Kidney capillary endothelial cell (primary cell): Measurements from ENCODE around the gene TRABD2B.
A peak's percentile ranks its signal among the peaks of the same experiment; 100 is the strongest.

Source experiments
- DNase-seq: peaks from one replicate; pipeline ENCODE4 v3.0.0-alpha.2; 2018; ENCODE audit warnings: low spot score

Gene TRABD2B

DNA sequence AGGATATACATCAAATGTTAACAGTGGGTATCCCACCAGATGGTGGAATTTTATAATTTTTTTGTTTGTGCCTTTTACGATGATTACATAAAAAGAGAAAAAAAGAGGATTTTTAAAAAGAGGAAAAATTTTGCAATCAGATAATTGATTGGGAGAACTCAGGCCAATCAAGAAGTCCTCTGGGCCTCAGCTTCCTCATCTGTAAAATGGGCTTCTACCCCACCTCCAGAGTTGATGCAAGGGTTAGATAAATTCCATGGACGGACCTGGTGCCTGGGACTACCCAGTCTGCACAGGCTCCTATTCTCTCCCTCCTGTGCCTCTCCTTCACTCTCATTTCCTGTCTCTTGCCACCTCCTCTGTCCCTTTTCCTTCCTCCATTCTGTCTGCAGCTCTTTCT, 88.9 kb downstream of the TRABD2B start:
- DNase-seq, result no peak

DNA sequence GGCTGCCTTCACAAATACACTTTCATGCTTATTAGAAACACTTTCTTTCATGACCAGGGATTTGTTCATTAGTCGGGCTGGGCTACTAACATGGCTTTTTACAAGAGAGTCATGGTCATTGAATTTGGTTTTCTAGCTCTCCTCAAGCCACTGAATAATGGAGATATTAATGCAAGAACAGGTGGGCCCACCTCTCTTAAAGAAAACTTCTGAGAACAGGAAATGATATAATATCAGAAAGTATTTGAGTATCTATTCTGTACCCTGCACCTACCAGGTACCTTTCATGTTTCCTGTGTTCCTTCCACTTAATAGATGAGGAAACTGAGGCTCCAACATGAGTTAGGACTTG, 90.0 kb downstream of the TRABD2B start:
- DNase-seq, result no peak

DNA sequence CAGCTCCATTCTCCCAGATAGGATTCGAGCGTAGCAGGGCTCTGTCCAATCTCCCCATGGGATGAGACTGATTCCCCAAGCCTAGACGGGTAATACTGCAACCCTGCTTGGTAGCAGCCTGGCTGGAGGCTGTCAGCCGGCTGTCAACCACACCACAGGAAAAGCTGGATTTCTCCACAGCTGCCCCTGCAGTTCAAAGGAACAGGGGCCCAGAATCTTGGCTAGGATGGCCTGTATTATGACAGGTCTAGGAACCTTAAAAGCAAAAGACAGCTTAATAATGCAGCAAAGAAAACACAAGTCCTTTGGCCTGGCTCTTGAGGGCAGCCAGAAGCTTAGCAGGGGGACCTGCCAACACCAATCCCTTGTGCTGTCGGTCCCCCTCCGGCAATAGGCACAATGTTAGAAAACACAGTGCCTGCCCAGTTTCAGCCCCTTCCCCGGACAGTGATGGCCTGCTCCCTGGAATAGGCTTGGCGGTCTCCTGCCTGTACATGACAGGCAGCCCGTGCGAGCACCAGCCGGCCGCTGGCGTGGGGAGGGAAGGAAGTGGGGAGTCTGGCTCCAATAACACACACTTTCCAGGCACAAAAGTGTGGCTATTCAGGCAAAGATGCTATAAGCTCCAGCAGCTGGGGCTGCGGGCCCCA, 90.5 kb downstream of the TRABD2B start:
- DNase-seq, result no peak

DNA sequence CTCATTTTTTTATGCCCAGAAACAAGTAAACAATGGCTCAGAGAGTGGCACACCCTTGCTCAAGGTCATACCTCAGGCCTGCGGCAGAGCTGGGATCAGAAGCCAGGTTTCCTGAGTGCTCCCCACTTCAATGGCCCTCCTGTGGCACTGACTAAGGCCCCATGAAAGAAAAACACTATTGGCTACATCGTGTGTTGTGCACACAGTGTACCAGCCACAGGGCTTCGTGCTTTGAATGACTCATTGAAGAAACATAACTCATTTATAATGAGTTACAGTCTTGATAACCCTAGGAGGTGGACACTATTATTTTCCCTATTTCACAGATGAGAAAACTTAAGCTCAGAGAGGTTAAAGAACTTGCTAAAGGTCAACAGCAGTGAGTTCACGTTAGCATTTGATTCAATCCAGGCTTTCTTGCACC, 91.2 kb downstream of the TRABD2B start:
- peak; percentile 30 for DNase-seq

DNA sequence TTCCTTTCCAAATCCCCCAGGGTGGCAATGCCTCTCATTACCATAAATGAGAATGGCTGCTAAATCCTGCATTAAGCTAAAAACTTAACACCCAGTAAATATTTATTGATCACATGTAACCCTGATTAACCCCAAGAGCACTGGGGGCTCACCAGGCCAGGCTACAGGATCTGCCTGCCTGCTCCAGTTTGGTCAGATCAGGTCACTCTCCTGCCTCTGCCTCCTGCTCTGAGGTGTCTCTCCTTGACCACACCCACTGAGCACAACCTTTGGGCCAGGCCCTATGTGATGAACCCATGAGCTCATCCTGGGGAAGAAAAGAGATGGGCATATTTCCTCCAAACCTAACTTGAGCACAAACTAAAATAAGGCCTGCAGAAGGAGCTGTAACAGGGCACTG, 93.5 kb downstream of the TRABD2B start:
- DNase-seq, result no peak

DNA sequence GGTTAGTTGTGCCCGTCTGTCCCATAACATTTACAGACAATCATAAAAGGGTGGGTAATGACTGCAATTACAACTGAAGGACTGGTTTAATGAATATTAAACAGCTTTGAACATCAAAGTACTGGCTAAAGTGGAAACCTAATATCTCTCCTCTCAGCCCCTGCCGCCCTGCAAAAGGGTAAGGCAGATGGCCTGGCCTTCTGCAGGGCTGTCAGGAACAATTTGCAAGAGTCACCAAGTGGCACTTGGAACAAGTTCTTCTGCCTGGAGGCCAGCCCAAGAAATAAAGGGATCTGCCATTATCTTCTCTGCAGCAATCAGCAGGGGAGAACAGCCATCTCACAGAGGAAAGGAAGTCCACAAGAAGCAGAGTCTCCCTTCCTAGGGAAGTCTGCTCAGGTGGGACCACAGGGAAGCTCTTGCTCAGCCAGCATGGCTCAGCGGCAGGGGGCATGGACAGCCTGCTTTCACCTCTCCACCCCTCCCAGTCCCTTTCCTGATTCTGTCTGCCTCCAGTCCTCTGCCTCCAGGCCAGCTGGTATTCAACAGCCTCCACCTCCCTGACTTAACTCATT, 96.1 kb downstream of the TRABD2B start:
- no peak for DNase-seq

DNA sequence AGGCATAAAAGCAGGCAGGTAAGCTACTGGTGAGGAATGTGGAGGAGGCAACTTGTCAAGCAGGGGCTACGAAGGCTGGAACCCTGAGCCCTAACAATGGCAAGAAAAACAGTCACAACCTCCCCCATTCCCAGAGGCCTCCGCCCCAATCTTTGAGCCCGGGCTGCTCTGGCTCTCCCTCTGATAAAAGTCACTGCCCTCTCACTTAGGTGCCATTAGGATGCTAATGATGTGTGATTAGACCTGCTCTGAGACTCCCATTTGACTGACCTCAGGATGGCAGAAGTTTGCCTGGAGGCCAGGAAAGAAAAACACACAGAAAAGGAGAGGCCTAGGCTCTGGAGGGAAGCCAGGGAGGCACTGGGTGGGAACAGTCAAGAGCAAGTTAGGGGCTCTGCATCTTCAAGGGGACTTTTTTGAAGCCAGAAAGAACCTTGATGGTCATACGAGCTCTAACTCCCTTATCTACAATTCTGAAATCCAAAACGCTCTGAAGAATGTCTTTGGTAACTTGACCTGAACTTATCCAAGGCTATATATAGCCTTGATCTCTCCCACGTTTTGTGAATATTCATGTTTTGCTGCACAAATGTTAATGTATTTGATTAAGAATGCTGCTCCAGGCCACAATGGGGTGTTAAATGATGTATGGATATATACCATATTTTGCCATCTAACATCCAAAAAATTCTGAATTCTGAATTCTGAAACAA, 98.9 kb downstream of the TRABD2B start:
- DNase-seq, result no peak

DNA sequence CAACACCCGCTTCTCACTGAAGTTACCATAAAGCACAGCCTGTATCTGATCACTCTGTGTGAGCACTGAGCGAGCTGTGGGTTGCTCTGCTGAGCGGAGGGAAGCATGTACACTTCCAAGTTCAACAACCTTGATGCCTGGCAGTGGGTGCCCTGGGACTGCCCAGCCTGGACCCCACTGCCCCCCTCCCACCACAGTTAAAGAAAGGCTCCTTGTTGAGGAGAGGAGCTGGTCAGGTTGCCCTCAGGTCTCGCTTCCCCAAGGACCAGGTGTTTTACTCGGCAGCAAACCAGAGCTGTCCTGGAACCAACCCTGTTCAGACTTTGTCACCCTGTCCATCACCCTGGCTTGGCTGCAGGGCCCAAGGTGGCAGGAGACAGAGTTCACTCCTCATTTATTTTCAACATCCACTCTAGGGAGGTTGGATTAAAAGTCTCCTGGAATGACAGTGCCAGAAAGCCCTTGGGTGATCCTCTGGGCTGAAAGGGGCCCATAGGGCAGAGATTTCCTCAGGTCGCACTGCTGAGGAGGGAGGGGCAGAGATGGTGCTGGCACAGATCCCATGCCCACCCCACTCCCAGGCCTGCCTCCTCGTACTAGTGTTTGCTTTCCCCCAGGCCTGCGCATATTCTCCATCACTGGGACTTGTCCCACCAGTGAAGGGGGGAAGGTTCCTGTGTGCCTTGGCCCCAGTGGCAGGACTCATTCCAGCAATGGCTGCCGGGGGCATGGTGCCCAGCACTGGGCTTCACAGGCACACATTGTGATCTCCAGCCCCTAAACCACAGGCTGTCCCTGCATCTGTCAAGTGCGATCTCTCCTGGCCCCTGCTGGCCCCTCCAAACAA, 101.7 kb downstream of the TRABD2B start:
- no peak for DNase-seq

DNA sequence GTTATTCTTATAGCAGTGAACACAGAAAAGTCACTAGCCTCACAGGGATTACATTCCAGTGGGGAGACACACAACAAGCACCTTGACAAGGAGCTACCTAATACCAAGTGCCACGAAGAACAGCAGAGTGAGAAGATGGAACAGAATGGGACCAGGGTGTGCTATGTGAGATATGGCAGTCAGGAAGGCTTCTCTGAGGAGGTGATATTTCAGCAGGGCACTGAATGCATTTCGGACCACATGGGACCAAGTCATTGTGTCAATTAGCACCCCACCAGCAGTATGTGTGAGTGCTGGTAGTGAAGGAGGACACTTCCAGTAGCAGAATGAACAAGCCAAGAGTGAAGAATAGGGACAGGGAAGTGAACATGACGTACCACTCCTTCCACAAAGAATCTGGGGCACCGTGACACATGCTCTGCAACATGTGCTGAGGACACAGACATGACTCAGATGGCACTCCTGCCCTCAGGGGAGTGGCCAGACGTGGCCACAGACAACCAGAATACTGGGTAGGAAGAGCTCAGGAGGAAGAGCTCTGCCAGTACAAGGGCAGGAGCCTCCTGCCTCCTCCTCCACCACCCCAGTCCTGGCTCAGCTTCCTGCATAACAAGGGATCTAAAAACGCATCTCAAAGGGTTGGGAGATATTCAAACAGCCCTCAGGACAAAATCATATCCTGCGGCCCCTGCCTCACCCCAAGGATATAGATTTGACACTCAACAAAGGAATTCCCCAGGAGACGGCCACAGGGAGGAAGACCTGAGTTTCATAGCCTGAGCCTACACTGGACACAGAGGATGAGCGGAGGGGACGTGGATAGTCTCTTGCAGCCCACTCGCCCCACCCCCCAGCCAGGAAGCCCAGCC, 102.5 kb downstream of the TRABD2B start:
- DNase-seq, result peak; percentile 93

DNA sequence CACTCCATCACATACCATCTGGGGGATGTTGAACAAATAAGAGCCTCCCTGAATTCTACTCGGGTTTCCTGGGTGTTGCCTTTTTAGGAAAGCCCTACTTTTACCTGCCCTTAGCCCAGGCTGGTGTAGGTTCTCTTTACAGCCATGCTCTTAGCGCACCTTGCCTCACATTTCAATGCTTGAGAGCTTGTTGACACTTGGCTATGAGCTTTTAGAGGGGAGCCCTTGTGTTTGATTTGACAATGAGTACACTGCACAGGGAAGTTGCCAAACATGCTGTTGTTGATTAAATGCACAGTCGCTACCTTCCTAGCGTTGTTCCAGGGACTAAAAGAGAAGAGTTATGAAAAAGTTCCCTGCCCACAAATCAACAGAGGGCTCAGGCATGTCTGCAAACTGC, 103.8 kb downstream of the TRABD2B start:
- no peak for DNase-seq

DNA sequence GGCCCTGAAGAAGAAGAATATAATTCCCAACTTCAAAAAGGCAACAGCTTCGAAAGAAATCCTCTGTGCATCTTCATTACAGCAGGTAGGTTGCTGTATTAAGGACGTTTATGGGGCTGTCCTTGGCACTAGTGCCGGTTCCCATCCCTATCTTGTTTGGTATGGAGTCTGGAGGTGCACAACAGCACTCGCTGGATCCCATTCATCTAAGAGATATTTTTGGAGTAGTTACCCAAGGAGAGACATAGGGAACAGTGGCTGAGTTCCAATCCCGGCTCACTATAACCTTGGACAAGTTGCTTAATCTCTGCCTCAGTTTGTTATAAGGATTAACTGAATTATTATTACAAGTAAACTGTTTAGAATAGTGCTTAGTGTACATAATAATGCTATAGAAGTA, 106.4 kb downstream of the TRABD2B start:
- no peak for DNase-seq

DNA sequence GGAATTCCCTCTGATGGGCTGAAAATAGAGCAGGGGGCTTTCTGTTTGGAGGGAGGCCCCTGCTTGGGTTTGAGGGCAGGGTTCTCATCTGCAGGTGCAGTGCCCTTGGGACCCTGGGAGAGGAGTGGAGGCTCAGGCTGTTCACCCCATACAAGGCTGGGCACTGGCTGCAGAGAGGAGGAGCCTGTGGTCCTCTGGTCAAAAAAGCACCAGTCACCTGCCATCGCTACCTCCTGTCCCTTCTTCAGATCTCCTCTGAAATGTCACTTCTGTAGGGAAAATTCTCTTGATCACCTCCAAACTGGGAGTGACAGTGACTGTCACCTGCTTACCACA, 108.9 kb downstream of the TRABD2B start:
- DNase-seq, result no peak

DNA sequence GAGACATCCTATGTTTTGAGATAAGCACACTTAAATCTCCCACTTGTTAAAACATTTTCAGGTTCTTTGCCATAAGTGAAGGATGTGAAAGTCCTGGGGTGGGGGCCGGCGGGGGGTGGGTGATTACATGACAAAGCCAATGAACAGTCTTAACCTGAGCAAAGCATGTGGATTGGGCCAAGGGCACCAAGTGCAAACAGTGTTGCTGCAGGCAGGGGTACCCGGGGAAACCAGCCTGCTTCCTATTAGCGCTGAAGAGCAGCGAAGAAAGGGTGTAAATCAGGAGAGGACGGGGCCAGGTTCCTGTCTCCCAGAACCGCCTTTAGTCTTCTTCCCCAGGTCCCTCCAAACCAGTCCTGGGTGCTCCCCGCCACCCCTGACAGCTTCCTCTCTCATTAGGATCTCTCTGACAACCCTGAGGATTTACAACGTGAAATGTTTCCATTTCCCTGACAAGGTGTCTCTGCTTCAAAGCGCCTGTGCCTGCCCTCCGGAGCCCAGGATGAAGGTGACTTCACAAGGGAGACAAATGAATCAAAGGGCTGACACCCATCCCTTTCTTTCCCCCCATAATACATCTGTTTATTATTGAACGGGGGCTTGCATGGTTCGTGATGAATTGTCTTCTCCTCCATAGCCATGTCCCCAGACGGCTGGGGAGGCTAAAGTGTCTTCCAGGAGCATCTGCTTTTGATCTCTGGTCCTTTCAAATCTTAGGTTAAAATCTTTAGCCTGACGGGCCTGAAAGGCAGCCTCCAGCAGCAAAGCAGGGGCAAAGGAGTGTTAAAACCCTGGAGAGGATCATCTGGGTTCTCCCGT, 109.5 kb downstream of the TRABD2B start:
- no peak for DNase-seq

DNA sequence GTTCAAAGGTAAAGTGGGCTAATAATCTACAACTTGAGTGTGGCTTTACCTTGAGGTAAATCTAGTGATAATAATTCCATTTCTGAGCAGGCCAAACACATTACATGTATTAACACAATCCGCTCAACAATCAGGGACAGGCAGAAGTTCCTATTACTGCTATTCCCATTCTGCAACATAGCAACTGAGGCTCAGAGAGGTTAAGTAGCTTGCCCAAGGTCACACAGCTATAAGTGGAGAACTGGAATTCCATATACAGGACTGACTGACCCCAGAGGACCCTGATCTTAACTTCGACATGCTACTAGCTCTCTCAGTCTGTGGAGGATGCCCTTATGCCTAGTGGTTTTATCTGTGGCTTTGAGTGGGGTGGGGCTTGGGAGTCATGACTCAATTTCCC, 110.1 kb downstream of the TRABD2B start:
- DNase-seq, result no peak

DNA sequence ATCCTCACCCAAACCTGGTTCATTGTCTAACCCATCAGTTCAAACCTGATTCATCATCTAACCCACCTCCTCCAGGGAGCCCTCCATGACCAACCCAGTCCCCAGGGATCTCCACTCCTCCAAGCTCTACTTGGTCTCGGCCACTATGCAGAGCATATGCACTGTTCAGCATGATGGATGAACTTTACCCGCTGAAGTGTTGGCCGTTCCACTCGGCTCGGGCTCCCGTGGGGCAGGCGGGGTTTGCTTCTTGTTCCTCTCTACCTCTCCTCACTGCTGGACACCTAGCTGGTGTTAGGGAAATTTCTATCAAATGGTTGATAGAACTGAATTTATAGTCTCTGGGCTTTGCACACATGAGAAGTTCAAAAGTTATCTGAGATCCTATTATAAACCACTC, 111.0 kb downstream of the TRABD2B start:
- DNase-seq, result no peak

DNA sequence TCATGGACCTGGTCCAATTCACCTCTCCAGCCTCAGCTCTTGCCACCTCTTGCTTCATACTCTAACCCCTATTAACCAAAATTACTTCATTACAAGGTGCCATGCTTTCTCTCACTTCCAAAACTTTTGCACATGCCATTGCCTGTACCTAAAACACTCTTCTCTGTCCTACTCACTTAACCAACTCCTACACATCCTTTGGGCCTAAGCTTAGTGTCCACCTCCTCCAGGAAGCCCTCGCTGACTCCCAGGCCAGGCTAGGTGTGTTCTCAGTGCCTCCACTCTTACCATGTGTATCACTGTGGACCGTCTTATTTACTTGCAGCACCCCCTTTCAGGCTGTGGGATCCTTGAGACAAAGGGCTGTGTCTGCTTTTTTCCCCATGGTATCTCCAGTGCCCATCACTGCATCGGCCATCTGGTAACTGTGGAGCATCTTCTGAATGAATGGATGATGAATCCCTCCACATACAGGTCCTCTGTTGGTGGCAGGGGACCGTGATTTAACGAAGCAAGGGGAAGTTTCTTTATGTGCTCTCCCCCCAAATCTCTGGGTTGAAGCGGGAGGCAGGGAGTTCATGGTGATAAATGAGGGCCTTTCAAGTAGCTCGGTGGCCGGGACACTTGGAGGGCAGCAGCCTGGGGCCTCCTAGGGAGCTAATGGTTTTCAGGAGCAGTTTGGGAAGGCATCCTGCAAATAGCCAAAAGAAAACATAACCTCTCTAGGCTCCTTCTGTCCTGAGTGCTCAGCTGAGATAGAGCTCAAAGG, 111.9 kb downstream of the TRABD2B start:
- no peak for DNase-seq

DNA sequence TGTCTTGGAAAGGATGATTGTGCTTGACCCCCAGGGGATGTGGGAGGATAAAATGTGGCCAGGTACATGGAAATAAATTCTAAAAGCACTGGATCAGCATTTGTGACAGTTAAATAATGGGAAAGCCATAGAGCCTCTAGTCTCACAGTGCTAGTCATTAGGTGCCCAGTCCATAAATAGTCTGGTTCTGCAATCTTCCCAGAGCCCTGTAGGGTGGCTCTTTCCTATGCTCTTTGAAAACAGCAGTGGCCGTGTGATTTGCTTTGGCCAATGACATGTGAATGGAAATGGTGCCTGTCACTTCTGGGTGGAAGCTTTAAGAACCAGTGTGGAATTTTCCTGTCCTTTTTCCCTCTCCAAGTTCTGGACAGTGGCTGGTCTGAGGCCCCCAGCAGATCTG, 113.2 kb downstream of the TRABD2B start:
- DNase-seq, result no peak

DNA sequence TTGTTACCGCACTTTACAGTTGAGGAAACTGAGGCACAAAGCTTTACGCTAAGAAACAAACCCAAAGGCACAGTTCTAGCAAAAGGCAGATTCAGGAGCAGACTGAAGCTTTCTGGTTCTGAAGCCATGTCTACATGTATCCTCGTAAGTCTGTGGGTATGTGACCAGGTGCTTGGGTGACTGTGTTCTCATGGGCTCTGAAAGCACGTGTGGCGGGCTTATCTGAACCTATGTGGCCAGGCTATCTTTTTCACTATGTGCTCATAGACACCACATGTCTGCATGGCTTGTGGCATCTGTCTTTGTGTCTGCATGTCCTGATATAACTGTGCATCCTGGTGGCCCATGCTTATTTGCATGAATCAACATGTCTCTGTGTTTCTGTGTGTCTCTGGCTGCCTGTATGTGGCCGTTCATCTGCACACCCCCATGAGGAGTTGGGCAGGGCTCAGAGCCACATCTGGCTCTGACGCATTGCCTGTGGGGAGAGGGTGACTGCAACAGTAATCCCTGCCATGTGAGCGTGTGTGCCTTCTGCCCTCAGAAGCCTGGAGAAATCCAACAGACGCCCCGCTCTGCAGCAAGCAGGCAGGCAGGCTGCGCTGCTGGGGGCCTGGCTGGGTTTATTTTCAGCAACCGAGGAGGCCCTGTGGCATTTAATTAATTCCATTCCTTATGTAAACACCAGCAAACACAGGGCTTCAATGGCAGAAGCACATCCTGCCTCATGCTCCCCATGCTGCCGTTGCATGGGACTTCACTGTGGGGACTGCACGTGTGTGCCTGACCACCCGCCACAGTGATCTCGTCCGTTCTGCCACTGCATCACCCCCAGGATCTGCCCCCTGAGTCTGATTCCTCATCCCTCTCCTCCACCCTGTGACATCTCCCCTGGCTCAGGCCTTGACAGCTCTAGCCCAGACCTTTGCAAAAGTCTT, 115.4 kb downstream of the TRABD2B start:
- no peak for DNase-seq

DNA sequence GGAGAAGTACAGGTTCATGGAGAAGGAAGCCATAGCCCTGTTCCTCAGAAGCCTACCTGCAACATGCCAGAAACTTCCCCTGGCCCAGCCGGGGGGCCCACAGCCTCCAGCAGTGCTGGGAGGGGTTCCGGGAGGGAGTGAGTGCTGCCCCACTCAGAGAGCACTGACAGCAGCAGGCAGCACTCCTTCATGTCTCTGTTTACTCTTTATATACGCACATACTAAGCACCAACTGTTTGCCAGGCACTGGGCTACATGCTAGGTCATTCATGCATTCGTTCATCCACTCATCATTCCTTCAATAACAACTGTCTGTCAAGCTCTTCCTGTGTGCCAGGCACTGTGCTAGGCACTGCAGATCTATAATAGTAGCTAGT, 120.6 kb downstream of the TRABD2B start:
- DNase-seq, result no peak
